Neural crest cell (in vitro differentiated cells): ENCODE measurements around the gene WFDC13. TPM values are rescaled to one million over a fixed set of nuclear protein-coding genes. Genes with fewer than 3 reads are reported as not detected.
A peak's percentile ranks its signal among the peaks of the same experiment; 100 is the strongest.
"Not testable (repeated sequence)": the region's sequence is repeated elsewhere in the genome, so short reads cannot be mapped to it uniquely, and the experiment has no call there.

Experiments used
- DNase-seq: peaks from one replicate; pipeline ENCODE4 v3.0.0; 2021; ENCODE audit warnings: low read depth, mixed read lengths, low spot score
- H3K27ac Mint-ChIP-seq: one replicate; pipeline ENCODE4 v1.8.0; 2021; ENCODE audit warnings: mild to moderate bottlenecking, mixed read lengths; ENCODE audit not compliant: unreplicated experiment
- H3K27me3 Mint-ChIP-seq: 2 replicates; pipeline ENCODE4 v1.8.0; 2021; ENCODE audit warnings: low read depth, mild to moderate bottlenecking, mixed read lengths
- H3K36me3 Mint-ChIP-seq: 2 replicates; pipeline ENCODE4 v1.8.0; 2021; ENCODE audit warnings: low read depth, mild to moderate bottlenecking, mixed read lengths
- H3K4me1 Mint-ChIP-seq: 2 replicates; pipeline ENCODE4 v1.8.0; 2021; ENCODE audit warnings: mixed read lengths
- H3K4me3 Mint-ChIP-seq: one replicate; pipeline ENCODE4 v1.8.0; 2021; ENCODE audit warnings: mild to moderate bottlenecking, mixed read lengths
- H3K9me3 Mint-ChIP-seq: 2 replicates; pipeline ENCODE4 v1.8.0; 2021; ENCODE audit warnings: mixed read lengths
- long read RNA-seq: library from polyadenylated mRNA; unstranded; transcript quantifications from one replicate; pipeline ENCODE4 v2.0.0, GENCODE V29; 2020
- total RNA-seq: library from RNA; stranded (reverse); gene quantifications from 2 replicates; pipeline ENCODE4 v1.2.1, GENCODE V29; 2021
- TF ChIP-seq, protein P1 (sequence below): fragments of 200-600 bp; sonication (generic); conservative IDR thresholded peaks from 2 replicates; pipeline ENCODE4 v1.5.0; 2021; ENCODE audit warnings: antibody characterized with exemption, mild to moderate bottlenecking

Gene WFDC13, protein sequence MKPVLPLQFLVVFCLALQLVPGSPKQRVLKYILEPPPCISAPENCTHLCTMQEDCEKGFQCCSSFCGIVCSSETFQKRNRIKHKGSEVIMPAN
- total RNA-seq: not detected in 2 replicates
- long read RNA-seq: 0 reads

DNA sequence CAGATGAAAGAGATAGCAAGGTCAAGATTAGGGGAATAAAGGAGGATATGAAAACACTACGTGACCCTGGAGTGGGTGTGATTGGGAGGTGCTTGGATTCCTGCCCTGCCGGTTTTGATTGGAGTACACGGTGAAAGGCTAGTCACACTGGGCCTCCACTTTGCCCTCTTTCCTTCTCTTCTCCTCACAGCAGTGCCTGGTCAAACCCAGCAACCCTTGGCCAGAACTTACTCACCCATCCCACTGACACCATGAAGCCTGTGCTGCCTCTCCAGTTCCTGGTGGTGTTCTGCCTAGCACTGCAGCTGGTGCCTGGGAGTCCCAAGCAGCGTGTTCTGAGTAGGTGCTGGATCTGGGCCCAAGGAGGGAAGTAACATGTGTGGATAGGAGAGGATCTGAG is at the start of gene WFDC13:
Gene WFDC13, plus strand, starts transcription at position 166 of the 400 bp plus-strand sequence. Its CDS starts 86 bp downstream, at position 252.
- Mint-ChIP-seq H3K4me3 (no peak within 1 kb of the TSS), H3K27ac (no peak within 1 kb of the TSS), H3K9me3 (peaks cover 6% of the 10 kb centered on the region), H3K36me3 (no peaks in the 10 kb centered on the region), H3K4me1 (no peaks in the 10 kb centered on the region), H3K27me3 (peaks cover 27% of the 10 kb centered on the region)
- TF ChIP-seq, protein P1, sequence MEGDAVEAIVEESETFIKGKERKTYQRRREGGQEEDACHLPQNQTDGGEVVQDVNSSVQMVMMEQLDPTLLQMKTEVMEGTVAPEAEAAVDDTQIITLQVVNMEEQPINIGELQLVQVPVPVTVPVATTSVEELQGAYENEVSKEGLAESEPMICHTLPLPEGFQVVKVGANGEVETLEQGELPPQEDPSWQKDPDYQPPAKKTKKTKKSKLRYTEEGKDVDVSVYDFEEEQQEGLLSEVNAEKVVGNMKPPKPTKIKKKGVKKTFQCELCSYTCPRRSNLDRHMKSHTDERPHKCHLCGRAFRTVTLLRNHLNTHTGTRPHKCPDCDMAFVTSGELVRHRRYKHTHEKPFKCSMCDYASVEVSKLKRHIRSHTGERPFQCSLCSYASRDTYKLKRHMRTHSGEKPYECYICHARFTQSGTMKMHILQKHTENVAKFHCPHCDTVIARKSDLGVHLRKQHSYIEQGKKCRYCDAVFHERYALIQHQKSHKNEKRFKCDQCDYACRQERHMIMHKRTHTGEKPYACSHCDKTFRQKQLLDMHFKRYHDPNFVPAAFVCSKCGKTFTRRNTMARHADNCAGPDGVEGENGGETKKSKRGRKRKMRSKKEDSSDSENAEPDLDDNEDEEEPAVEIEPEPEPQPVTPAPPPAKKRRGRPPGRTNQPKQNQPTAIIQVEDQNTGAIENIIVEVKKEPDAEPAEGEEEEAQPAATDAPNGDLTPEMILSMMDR: no peak
- no peak for DNase-seq

DNA sequence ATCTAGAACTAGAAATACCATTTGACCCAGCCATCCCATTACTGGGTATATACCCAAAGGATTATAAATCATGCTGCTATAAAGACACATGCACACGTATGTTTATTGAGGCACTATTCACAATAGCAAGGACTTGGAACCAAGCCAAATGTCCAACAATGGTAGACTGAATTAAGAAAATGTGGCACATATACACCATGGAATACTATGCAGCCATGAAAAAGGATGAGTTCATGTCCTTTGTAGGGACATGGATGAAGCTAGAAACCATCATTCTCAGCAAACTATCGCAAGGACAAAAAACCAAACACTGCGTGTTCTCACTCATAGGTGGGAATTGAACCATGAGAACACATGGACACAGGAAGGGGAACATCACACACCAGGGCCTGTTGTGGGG is 44.8 kb upstream of the WFDC13 start:
- H3K27me3 Mint-ChIP-seq: peaks cover 30% of the 10 kb centered on the region
- H3K27ac Mint-ChIP-seq, DNase-seq, H3K4me1 Mint-ChIP-seq, H3K4me3 Mint-ChIP-seq, H3K9me3 Mint-ChIP-seq, H3K36me3 Mint-ChIP-seq: not testable (repeated sequence)

DNA sequence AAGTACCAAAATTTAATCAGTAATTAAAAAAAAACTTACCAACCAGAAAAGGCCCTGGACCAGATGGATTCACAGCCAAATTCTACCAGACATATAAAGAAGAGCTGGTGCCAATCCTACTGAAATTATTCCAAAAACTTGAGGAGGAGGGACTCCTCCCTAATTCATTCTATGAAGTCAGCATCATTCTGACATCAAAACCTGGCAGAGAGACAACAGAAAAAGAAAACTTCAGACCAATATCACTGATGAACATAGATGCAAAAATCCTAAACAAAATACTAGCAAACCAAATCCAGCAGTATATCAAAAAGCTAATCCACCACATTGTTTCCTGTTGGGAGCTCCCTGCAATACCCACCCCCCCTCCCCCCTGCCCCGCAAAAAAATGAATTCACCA is 31.7 kb upstream of the WFDC13 start, which contains the start of gene WFDC11:
Gene WFDC11, minus strand, starts transcription at position 101 of the 400 bp plus-strand sequence. CDS start 19,639 bp downstream, outside the sequence.
- no peak within 1 kb of the TSS for H3K4me3 Mint-ChIP-seq
- TF ChIP-seq, protein P1: no peak
- H3K9me3 Mint-ChIP-seq: peaks cover 10% of the 10 kb centered on the region
- no peak within 1 kb of the TSS for H3K27ac Mint-ChIP-seq
- no peak for DNase-seq
- peaks cover 2% of the 10 kb centered on the region for H3K36me3 Mint-ChIP-seq
- H3K4me1 Mint-ChIP-seq: no peaks in the 10 kb centered on the region
- H3K27me3 Mint-ChIP-seq: peaks cover 29% of the 10 kb centered on the region

DNA sequence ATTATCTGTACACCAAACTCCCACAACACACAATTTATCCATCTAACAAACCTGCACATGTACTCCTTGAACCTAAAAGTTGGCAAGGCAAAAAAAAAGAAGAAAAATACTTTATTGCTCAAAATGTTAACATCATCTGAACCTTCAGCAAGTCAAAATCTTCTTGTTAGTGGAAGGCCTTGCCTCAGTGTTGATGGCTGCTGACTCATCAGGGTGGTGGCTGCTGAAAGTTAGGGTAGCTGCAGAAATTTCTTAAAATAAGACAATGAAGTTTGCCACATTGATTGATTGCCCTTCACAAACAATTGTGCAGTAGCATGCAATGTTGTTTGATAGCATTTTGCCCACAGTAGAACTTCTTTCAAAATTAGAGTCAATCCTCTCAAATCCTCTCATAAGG is 29.1 kb upstream of the WFDC13 start:
- peaks cover 40% of the 10 kb centered on the region for H3K27me3 Mint-ChIP-seq
- TF ChIP-seq, protein P1: no peak
- H3K9me3 Mint-ChIP-seq: peaks cover 15% of the 10 kb centered on the region
- no peak overlapping the region for H3K27ac Mint-ChIP-seq
- no peak overlapping the region for H3K4me3 Mint-ChIP-seq
- H3K36me3 Mint-ChIP-seq: peaks cover 2% of the 10 kb centered on the region
- no peak for DNase-seq
- no peaks in the 10 kb centered on the region for H3K4me1 Mint-ChIP-seq

DNA sequence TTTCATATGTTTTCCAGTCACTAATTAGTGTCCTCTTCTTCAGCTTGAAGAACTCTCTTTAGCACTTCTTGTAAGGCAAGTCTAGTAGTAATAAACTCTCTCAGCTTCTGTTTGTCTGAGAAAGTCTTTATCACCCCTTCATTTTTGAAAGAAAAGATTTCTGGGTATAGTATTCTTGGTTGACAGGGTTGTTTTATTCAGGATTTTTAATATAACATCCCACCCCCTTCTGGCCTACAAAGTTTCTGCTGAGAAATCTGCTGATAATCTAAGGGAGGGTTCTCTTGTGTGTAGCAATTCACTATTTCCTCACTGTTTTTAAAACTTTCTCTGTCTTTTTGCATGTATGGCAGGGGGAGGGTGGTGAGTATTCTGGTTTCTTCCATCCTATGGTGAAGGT is 22.2 kb upstream of the WFDC13 start:
- Mint-ChIP-seq H3K4me1 (no peaks in the 10 kb centered on the region), H3K27me3 (peaks cover 28% of the 10 kb centered on the region), H3K4me3 (no peak overlapping the region), H3K27ac (no peak overlapping the region), H3K9me3 (peaks cover 14% of the 10 kb centered on the region), H3K36me3 (peaks cover 4% of the 10 kb centered on the region)
- DNase-seq: no peak
- TF ChIP-seq, protein P1: no peak

DNA sequence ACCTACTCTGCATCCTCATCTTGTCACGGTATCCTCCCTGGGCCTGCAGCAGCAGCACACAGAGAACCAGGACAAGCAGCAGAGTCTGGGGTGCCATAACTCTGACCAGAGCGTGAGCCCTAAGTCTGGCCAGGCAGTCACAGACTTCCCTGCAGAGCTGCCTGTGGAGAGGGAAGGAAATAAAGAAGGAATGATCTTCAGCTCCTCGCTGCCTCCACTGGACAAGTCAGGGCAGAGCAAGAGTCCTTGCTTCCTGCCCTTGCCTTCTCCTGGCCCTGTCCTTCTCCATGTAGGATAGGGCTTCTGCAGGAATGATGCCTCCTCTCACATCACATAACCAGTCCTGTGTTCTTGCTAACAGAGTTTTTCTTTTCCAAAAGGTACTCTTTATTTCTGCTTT is 15.9 kb upstream of the WFDC13 start:
- H3K4me1 Mint-ChIP-seq: no peaks in the 10 kb centered on the region
- H3K27ac Mint-ChIP-seq: no peak overlapping the region
- peaks cover 26% of the 10 kb centered on the region for H3K27me3 Mint-ChIP-seq
- TF ChIP-seq, protein P1: peak; percentile 35
- no peaks in the 10 kb centered on the region for H3K36me3 Mint-ChIP-seq
- H3K9me3 Mint-ChIP-seq: peaks cover 5% of the 10 kb centered on the region
- DNase-seq: no peak
- no peak overlapping the region for H3K4me3 Mint-ChIP-seq

DNA sequence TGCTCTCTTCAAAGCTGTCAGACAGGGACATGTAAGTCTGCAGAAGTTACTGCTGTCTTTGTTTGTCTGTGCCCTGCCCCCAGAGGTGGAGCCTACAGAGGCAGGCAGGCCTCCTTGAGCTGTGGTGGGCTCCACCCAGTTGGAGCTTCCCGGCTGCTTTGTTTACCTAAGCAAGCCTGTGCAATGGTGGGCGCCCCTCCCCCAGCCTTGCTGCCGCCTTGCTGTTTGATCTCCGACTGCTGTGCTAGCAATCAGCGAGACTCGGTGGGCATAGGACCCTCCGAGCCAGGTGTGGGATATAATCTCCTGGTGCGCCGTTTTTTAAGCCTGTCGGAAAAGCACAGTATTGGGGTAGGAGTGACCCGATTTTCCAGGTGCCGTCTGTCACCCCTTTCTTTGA is 8.5 kb upstream of the WFDC13 start:
- H3K9me3 Mint-ChIP-seq, H3K4me3 Mint-ChIP-seq, H3K27ac Mint-ChIP-seq, H3K4me1 Mint-ChIP-seq, DNase-seq, H3K36me3 Mint-ChIP-seq: not testable (repeated sequence)
- peaks cover 17% of the 10 kb centered on the region for H3K27me3 Mint-ChIP-seq
